Keratinocyte (primary cell): ENCODE data around the gene ZFP36. TPM values are rescaled to one million over a fixed set of nuclear protein-coding genes. Genes with fewer than 3 reads are reported as not detected.

Experiments
- DNase-seq: peaks from one replicate; pipeline ENCODE4 v3.0.0-alpha.2; 2011; ENCODE audit warnings: low read depth, missing footprints, low spot score
- FAIRE-seq: peaks from 2 replicates; lab custom pipeline; 2011; peaks lifted over from hg19 to GRCh38; lab: Jason Lieb, UNC
- H2AFZ ChIP-seq: 2 replicates; pipeline ENCODE4 v1.6.0; 2012; ENCODE audit warnings: low read length, control low read depth, inconsistent platforms; ENCODE audit not compliant: control insufficient read depth
- H3K27ac ChIP-seq: 2 replicates; pipeline ENCODE4 v1.5.1; 2011; ENCODE audit warnings: low read length; ENCODE audit not compliant: control insufficient read depth, insufficient read depth
- H3K27me3 ChIP-seq: 3 replicates; pipeline ENCODE4 v1.6.0; 2011; ENCODE audit warnings: low read length; ENCODE audit not compliant: control insufficient read depth, insufficient read depth; ENCODE audit errors: extremely low read depth
- H3K36me3 ChIP-seq, 2 experiments: 2 replicates in 1 of 2; 3 replicates in 1 of 2; pipeline ENCODE4 v1.5.1; 2011; ENCODE audit warnings: low read length in 2 of 2, mild to moderate bottlenecking in 1 of 2; ENCODE audit not compliant: control insufficient read depth in 2 of 2, insufficient read depth in 2 of 2; ENCODE audit errors: extremely low read depth in 1 of 2
- H3K4me1 ChIP-seq: 3 replicates; pipeline ENCODE4 v1.5.1; 2011; ENCODE audit warnings: low read length; ENCODE audit not compliant: control insufficient read depth, insufficient read depth; ENCODE audit errors: extremely low read depth
- H3K4me2 ChIP-seq: 3 replicates; pipeline ENCODE4 v1.6.0; 2011; ENCODE audit warnings: low read depth, low read length; ENCODE audit not compliant: control insufficient read depth, insufficient read depth; ENCODE audit errors: extremely low read depth
- H3K4me3 ChIP-seq, 3 experiments: fragments of 200-600 bp in 1 of 3; sonication (generic) in 1 of 3; 2 replicates in 2 of 3; 3 replicates in 1 of 3; pipeline ENCODE4 v1.5.1; 2011 to 2016; ENCODE audit warnings: low read length in 3 of 3, mild to moderate bottlenecking in 3 of 3, control low read depth in 2 of 3, inconsistent platforms in 1 of 3, low read depth in 1 of 3, mixed read lengths in 1 of 3, mixed run types in 1 of 3, moderate library complexity in 1 of 3; ENCODE audit not compliant: control insufficient read depth in 2 of 3, insufficient read depth in 2 of 3; ENCODE audit errors: extremely low read depth in 1 of 3
- H3K79me2 ChIP-seq: 2 replicates; pipeline ENCODE4 v1.6.0; 2012; ENCODE audit warnings: low read length; ENCODE audit not compliant: control insufficient read depth, insufficient read depth
- H3K9ac ChIP-seq: 3 replicates; pipeline ENCODE4 v1.6.0; 2011; ENCODE audit warnings: low read length; ENCODE audit not compliant: control insufficient read depth, insufficient read depth; ENCODE audit errors: extremely low read depth
- H3K9me1 ChIP-seq: 3 replicates; pipeline ENCODE4 v1.6.0; 2011; ENCODE audit warnings: low read length; ENCODE audit not compliant: control insufficient read depth, insufficient read depth; ENCODE audit errors: extremely low read depth
- H3K9me3 ChIP-seq: 2 replicates; pipeline ENCODE4 v1.5.1; 2012; ENCODE audit warnings: low read depth, low read length; ENCODE audit not compliant: control insufficient read depth
- H4K20me1 ChIP-seq: 3 replicates; pipeline ENCODE4 v1.6.0; 2011; ENCODE audit warnings: low read length; ENCODE audit not compliant: control insufficient read depth, insufficient read depth; ENCODE audit errors: extremely low read depth
- EZH2 ChIP-seq: IDR thresholded peaks from one replicate; pipeline ENCODE4 v1.6.1; 2012; ENCODE audit warnings: inconsistent platforms, mild to moderate bottlenecking, low read length, moderate library complexity
- dilution Hi-C: fragments of 300-500 bp; cut with MboI; formaldehyde crosslinking; loops from one replicate; pipeline ENCODE4 v1.7.0; 2020; ENCODE audit warnings: low sequenced_read_pairs; ENCODE audit not compliant: extremely low pct_ligation_motif_present
- polyA plus RNA-seq, 5 experiments: library from polyadenylated mRNA; depleted of rRNA in 3 of 5; stranded (reverse) in 3 of 5; stranded (forward) in 1 of 5; unstranded in 1 of 5; fragments of >200 nt; gene quantifications; 1 replicate in 1 of 5; 2 replicates in 3 of 5; 3 replicates in 1 of 5; pipeline versions ENCODE4 v1.2.1 to v1.2.3, GENCODE V29; 2011 to 2012; ENCODE audit warnings: missing spikeins in 2 of 5, low read depth in 1 of 5, low replicate concordance in 1 of 5
- TF ChIP-seq, protein P1 (sequence below), 3 experiments: IDR thresholded peaks in 1 of 3; conservative IDR thresholded peaks in 1 of 3; optimal IDR thresholded peaks in 1 of 3; 2 replicates in 2 of 3; 3 replicates in 1 of 3; pipeline versions ENCODE3 to v1.5.1; 2011; ENCODE audit warnings: low read length in 3 of 3, mild to moderate bottlenecking in 3 of 3, moderate library complexity in 2 of 3, control low read depth in 1 of 3, inconsistent platforms in 1 of 3; ENCODE audit not compliant: insufficient read depth in 2 of 3; ENCODE audit errors: extremely low read depth in 1 of 3

The ZFP36 gene
- polyA plus RNA-seq, 1 donor (not counting 4 experiments of a cell fraction or from before 2014, with no cell fraction given) = 12.8 TPM

DNA sequence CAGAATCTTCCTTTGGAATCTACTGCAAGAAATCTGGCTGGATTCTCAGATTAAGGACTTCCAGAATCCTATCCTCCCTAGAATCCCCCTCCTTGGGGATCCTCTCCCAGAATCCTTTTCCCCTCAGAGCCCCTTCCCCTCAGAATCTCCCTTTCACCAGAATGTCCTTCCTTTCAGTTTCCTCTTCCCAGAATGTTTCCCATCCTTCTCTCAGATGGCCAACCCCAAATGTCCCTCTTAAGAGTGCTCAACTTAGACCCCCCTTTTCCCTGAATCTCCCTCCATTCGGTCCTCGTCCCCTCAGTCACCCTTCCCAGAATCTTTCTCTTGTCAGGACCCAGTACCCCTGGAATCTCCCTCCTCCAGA is 29.7 kb downstream of the ZFP36 start:
- Histone ChIP-seq H3K4me3 (peak overlapping the region; percentile 75 to 92 (median 78)), H3K9me1 (peaks cover 6% of the 10 kb centered on the region), H3K36me3 (peaks cover 15 to 29% of the 10 kb centered on the region in 2 experiments), H3K4me2 (peak overlapping the region; percentile 96), H3K79me2 (peaks cover 28% of the 10 kb centered on the region), H4K20me1 (peaks cover 15% of the 10 kb centered on the region), H3K9ac (peak overlapping the region; percentile 99), H3K27ac (peak overlapping the region; percentile 73), H3K9me3 (no peaks in the 10 kb centered on the region), H3K27me3 (no peaks in the 10 kb centered on the region), H3K4me1 (peaks cover 23% of the 10 kb centered on the region), H2AFZ (peak overlapping the region; percentile 1)
- no peak for TF ChIP-seq EZH2
- TF ChIP-seq, protein P1, sequence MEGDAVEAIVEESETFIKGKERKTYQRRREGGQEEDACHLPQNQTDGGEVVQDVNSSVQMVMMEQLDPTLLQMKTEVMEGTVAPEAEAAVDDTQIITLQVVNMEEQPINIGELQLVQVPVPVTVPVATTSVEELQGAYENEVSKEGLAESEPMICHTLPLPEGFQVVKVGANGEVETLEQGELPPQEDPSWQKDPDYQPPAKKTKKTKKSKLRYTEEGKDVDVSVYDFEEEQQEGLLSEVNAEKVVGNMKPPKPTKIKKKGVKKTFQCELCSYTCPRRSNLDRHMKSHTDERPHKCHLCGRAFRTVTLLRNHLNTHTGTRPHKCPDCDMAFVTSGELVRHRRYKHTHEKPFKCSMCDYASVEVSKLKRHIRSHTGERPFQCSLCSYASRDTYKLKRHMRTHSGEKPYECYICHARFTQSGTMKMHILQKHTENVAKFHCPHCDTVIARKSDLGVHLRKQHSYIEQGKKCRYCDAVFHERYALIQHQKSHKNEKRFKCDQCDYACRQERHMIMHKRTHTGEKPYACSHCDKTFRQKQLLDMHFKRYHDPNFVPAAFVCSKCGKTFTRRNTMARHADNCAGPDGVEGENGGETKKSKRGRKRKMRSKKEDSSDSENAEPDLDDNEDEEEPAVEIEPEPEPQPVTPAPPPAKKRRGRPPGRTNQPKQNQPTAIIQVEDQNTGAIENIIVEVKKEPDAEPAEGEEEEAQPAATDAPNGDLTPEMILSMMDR (optimal IDR thresholded peaks at IDR 0.05 in 1 of 3, IDR thresholded peaks at IDR 0.05 in 1 of 3, conservative IDR thresholded peaks at IDR 0.05 in 1 of 3; ENCODE audit: extremely low read depth in 1 of 3, insufficient read depth in 2 of 3, low read length in 3 of 3) = no peak
- dilution Hi-C loops = no loop called here
- no peak for FAIRE-seq
- no peak for DNase-seq

DNA sequence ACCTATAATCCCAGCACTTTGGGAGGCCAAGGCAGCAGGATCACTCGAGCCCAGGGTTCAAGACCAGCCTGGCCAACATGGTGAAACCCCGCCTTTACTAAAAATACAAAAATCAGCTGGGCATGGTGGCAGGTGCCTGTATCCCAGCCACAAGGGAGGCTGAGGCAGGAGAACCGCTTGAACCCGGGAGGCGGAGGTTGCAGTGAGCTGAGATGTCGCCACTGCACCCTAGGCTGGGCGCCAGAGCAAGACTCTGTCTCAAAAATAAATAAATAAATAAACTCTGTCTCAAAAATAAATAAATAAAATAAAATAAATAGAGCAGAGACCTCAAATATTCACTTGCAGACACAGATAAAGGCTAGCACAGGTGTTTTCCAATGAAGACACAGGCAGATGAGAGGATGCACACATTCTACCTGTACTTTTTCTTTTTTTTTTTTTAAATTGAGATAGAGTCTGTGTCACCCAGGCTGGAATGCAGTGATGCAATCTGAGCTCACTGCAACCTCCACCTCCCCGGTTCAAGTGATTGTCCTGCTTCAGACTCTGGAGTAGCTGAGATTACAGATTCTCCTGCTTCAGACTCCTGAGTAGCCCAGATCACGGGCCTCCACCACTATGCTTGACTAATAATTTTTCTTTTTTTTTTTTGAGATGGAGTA is 31.8 kb downstream of the ZFP36 start:
- Histone ChIP-seq H3K9ac (no peak overlapping the region), H4K20me1 (peaks cover 11% of the 10 kb centered on the region), H3K79me2 (peaks cover 23% of the 10 kb centered on the region), H3K9me1 (peaks cover 6% of the 10 kb centered on the region), H3K27ac (no peak overlapping the region), H3K27me3 (no peaks in the 10 kb centered on the region), H3K4me2 (no peak overlapping the region), H3K4me1 (peaks cover 23% of the 10 kb centered on the region), H3K9me3 (no peaks in the 10 kb centered on the region), H3K4me3 (no peak overlapping the region), H3K36me3 (peaks cover 7 to 15% of the 10 kb centered on the region in 2 experiments), H2AFZ (no peak overlapping the region)
- dilution Hi-C loops = no loop called here
- TF ChIP-seq, protein P1 (optimal IDR thresholded peaks at IDR 0.05 in 1 of 3, IDR thresholded peaks at IDR 0.05 in 1 of 3, conservative IDR thresholded peaks at IDR 0.05 in 1 of 3; ENCODE audit: extremely low read depth in 1 of 3, insufficient read depth in 2 of 3, low read length in 3 of 3) = no peak
- no peak for TF ChIP-seq EZH2
- DNase-seq (no peak), FAIRE-seq (no peak)
